Fibroblast of skin of left biceps (primary cell): ENCODE data around the gene SPEM1.
"Not testable (repeated sequence)": the region's sequence is repeated elsewhere in the genome, so short reads cannot be mapped to it uniquely, and the experiment has no call there.

Experiments used
- DNase-seq, 2 experiments: peaks; one replicate each; pipeline ENCODE4 v3.0.0-alpha.2; 2013; ENCODE audit warnings: low read depth in 2 of 2

The SPEM1 gene

GRCh38 chr17:7468804-7469389, 48.8 kb downstream of the SPEM1 start:
- no peak for DNase-seq

- not testable (repeated sequence) for DNase-seq
Measured at GRCh38 chr17:7469843-7470242, 49.7 kb downstream of the SPEM1 start.

GRCh38 chr17:7470457-7470973, 50.4 kb downstream of the SPEM1 start:
- DNase-seq: not testable (repeated sequence)
